ENCODE data around the gene CST6.

CST6 gene

GRCh38 chr11:65979261-65979759 lies 32.5 kb upstream of the CST6 start:
- Histone ChIP-seq H3K27ac (ENCODE audit: poor library complexity, severe bottlenecking) (no peak overlapping the region), H3K9me3 (ENCODE audit: severe bottlenecking) (no peaks in the 10 kb centered on the region), H3K4me3 (ENCODE audit: severe bottlenecking) (no peak overlapping the region), H3K27me3 (ENCODE audit: insufficient read depth, poor library complexity, severe bottlenecking) (no peaks in the 10 kb centered on the region), H3K4me1 (ENCODE audit: insufficient read depth, poor library complexity, severe bottlenecking) (no peaks in the 10 kb centered on the region), H3K36me3 (ENCODE audit: low read depth) (peaks cover 33% of the 10 kb centered on the region)
- TF ChIP-seq CTCF (IDR thresholded peaks at IDR 0.05; ENCODE audit: poor library complexity, severe bottlenecking): no peak
- ATAC-seq (ENCODE audit: low read depth) (peak; percentile 9; the same call in 1 of the 3 replicates), DNase-seq (ENCODE audit: low spot score) (no peak)

- Histone ChIP-seq H3K27ac (ENCODE audit: poor library complexity, severe bottlenecking) (no peak overlapping the region), H3K9me3 (ENCODE audit: severe bottlenecking) (no peaks in the 10 kb centered on the region), H3K4me3 (ENCODE audit: severe bottlenecking) (no peak overlapping the region), H3K4me1 (ENCODE audit: insufficient read depth, poor library complexity, severe bottlenecking) (no peaks in the 10 kb centered on the region), H3K36me3 (ENCODE audit: low read depth) (peaks cover 27% of the 10 kb centered on the region), H3K27me3 (ENCODE audit: insufficient read depth, poor library complexity, severe bottlenecking) (no peaks in the 10 kb centered on the region)
- no peak for TF ChIP-seq CTCF (IDR thresholded peaks at IDR 0.05; ENCODE audit: poor library complexity, severe bottlenecking)
- DNase-seq (ENCODE audit: low spot score) (no peak), ATAC-seq (ENCODE audit: low read depth) (peak; percentile 5; the same call in 1 of the 3 replicates)
Measured at GRCh38 chr11:65981101-65981740, 30.6 kb upstream of the CST6 start.

GRCh38 chr11:65981972-65982823 lies 29.6 kb upstream of the CST6 start:
- H3K36me3 ChIP-seq (ENCODE audit: low read depth): peaks cover 19% of the 10 kb centered on the region
- no peaks in the 10 kb centered on the region for H3K9me3 ChIP-seq (ENCODE audit: severe bottlenecking)
- no peak overlapping the region for H3K27ac ChIP-seq (ENCODE audit: poor library complexity, severe bottlenecking)
- TF ChIP-seq CTCF (IDR thresholded peaks at IDR 0.05; ENCODE audit: poor library complexity, severe bottlenecking): no peak
- H3K4me1 ChIP-seq (ENCODE audit: insufficient read depth, poor library complexity, severe bottlenecking): no peaks in the 10 kb centered on the region
- ATAC-seq (ENCODE audit: low read depth) (peak; percentile 19; the same call in 2 of the 3 replicates), DNase-seq (ENCODE audit: low spot score) (no peak)
- H3K27me3 ChIP-seq (ENCODE audit: insufficient read depth, poor library complexity, severe bottlenecking): no peaks in the 10 kb centered on the region
- no peak overlapping the region for H3K4me3 ChIP-seq (ENCODE audit: severe bottlenecking)

GRCh38 chr11:65982824-65983588 lies 28.8 kb upstream of the CST6 start:
- ATAC-seq (ENCODE audit: low read depth): no peak
- no peak overlapping the region for H3K4me3 ChIP-seq (ENCODE audit: severe bottlenecking)
- H3K27ac ChIP-seq (ENCODE audit: poor library complexity, severe bottlenecking): no peak overlapping the region
- no peaks in the 10 kb centered on the region for H3K4me1 ChIP-seq (ENCODE audit: insufficient read depth, poor library complexity, severe bottlenecking)
- no peak for TF ChIP-seq CTCF (IDR thresholded peaks at IDR 0.05; ENCODE audit: poor library complexity, severe bottlenecking)
- no peaks in the 10 kb centered on the region for H3K27me3 ChIP-seq (ENCODE audit: insufficient read depth, poor library complexity, severe bottlenecking)
- peaks cover 11% of the 10 kb centered on the region; the same call in 1 of the 2 replicates for H3K36me3 ChIP-seq (ENCODE audit: low read depth)
- no peaks in the 10 kb centered on the region for H3K9me3 ChIP-seq (ENCODE audit: severe bottlenecking)
- no peak for DNase-seq (ENCODE audit: low spot score)
